Measurements from ENCODE around the gene SARDH. TPM values are rescaled to one million over a fixed set of nuclear protein-coding genes. Genes with fewer than 3 reads are reported as not detected.

The SARDH gene
- 4.5 TPM for polyA plus RNA-seq
- long read RNA-seq, donor 1, result 0 reads
- long read RNA-seq, donor 2, partial matches to known transcripts, result 0 of 2 reads
- long read RNA-seq, donor 2, other reads (novel, unspliced or antisense), result 0 of 2 reads
- long read RNA-seq, donor 3, result 0 reads
- long read RNA-seq, donor 4, result 0 reads
- long read RNA-seq, donor 5, partial matches to known transcripts, result 0 of 1 reads
- long read RNA-seq, donor 5, other reads (novel, unspliced or antisense), result 0 of 1 reads
- long read RNA-seq, donor 6, partial matches to known transcripts, result 0 of 1 reads
- long read RNA-seq, donor 6, other reads (novel, unspliced or antisense), result 0 of 1 reads
- long read RNA-seq, donor 7, result 0 reads
- long read RNA-seq, donor 8, partial matches to known transcripts, result 0 of 2 reads
- long read RNA-seq, donor 8, other reads (novel, unspliced or antisense), result 0 of 2 reads
- long read RNA-seq, donor 9, result 0 reads
- long read RNA-seq, donor 10, partial matches to known transcripts, result 0 of 2 reads
- long read RNA-seq, donor 10, other reads (novel, unspliced or antisense), result 0 of 2 reads
- long read RNA-seq, donor 11, result 0 reads

- peak; percentile 29 to 57 for DNase-seq
- Histone ChIP-seq H3K27ac (ENCODE audit: low read length) (no peak within 1 kb of the TSS), H3K36me3 (ENCODE audit: control insufficient read depth, insufficient read depth, low read length) (no peaks in the 10 kb centered on the region), H3K4me1 (ENCODE audit: control insufficient read depth, insufficient read depth, low read length) (peaks cover 37% of the 10 kb centered on the region), H3K9me3 (ENCODE audit: control insufficient read depth, low read depth, low read length) (no peaks in the 10 kb centered on the region), H3K27me3 (ENCODE audit: control insufficient read depth, insufficient read depth, low read length) (no peaks in the 10 kb centered on the region), H3K4me3 (ENCODE audit: low read length) (peak within 1 kb of the TSS; percentile 33)
- no CpG with 5 or more reads among the region's 25 CpGs for WGBS (ENCODE audit: insufficient coverage, low lambda C conversion rate)
Observed at GRCh38 chr9:133737774-133738639, at the start of gene SARDH. Gene SARDH (minus strand): TSS chr9:133738352. CDS start chr9:133734173, 4,179 bp downstream.

GRCh38 chr9:133787754-133788025, 49.5 kb upstream of the SARDH start:
- peak; percentile 12 to 48 for DNase-seq
- H3K4me1 ChIP-seq (ENCODE audit: control insufficient read depth, insufficient read depth, low read length), result peaks cover 40% of the 10 kb centered on the region
- peaks cover 64% of the 10 kb centered on the region for H3K36me3 ChIP-seq (ENCODE audit: control insufficient read depth, insufficient read depth, low read length)
- no peaks in the 10 kb centered on the region for H3K9me3 ChIP-seq (ENCODE audit: control insufficient read depth, low read depth, low read length)
- WGBS (ENCODE audit: insufficient coverage, low lambda C conversion rate), result no CpG with 5 or more reads among the region's 5 CpGs
- peak overlapping the region; percentile 98 for H3K27ac ChIP-seq (ENCODE audit: low read length)
- no peak overlapping the region for H3K4me3 ChIP-seq (ENCODE audit: low read length)
- no peaks in the 10 kb centered on the region for H3K27me3 ChIP-seq (ENCODE audit: control insufficient read depth, insufficient read depth, low read length)

GRCh38 chr9:133786907-133787753, 49.0 kb upstream of the SARDH start:
- no CpG with 5 or more reads among the region's 17 CpGs for WGBS (ENCODE audit: insufficient coverage, low lambda C conversion rate)
- no peak overlapping the region for H3K27ac ChIP-seq (ENCODE audit: low read length)
- peaks cover 65% of the 10 kb centered on the region for H3K36me3 ChIP-seq (ENCODE audit: control insufficient read depth, insufficient read depth, low read length)
- H3K27me3 ChIP-seq (ENCODE audit: control insufficient read depth, insufficient read depth, low read length), result no peaks in the 10 kb centered on the region
- no peak for DNase-seq
- no peak overlapping the region for H3K4me3 ChIP-seq (ENCODE audit: low read length)
- no peaks in the 10 kb centered on the region for H3K9me3 ChIP-seq (ENCODE audit: control insufficient read depth, low read depth, low read length)
- H3K4me1 ChIP-seq (ENCODE audit: control insufficient read depth, insufficient read depth, low read length), result peaks cover 40% of the 10 kb centered on the region

- Histone ChIP-seq H3K4me1 (ENCODE audit: control insufficient read depth, insufficient read depth, low read length) (peaks cover 40% of the 10 kb centered on the region), H3K4me3 (ENCODE audit: low read length) (no peak overlapping the region), H3K27ac (ENCODE audit: low read length) (no peak overlapping the region), H3K36me3 (ENCODE audit: control insufficient read depth, insufficient read depth, low read length) (peaks cover 61% of the 10 kb centered on the region), H3K27me3 (ENCODE audit: control insufficient read depth, insufficient read depth, low read length) (no peaks in the 10 kb centered on the region), H3K9me3 (ENCODE audit: control insufficient read depth, low read depth, low read length) (no peaks in the 10 kb centered on the region)
- no peak for DNase-seq
- WGBS (ENCODE audit: insufficient coverage, low lambda C conversion rate), result no CpG with 5 or more reads among the region's 11 CpGs
Observed at GRCh38 chr9:133786371-133786753, 48.2 kb upstream of the SARDH start.

- Histone ChIP-seq H3K4me1 (ENCODE audit: control insufficient read depth, insufficient read depth, low read length) (peaks cover 39% of the 10 kb centered on the region), H3K36me3 (ENCODE audit: control insufficient read depth, insufficient read depth, low read length) (peaks cover 62% of the 10 kb centered on the region), H3K27me3 (ENCODE audit: control insufficient read depth, insufficient read depth, low read length) (no peaks in the 10 kb centered on the region), H3K9me3 (ENCODE audit: control insufficient read depth, low read depth, low read length) (no peaks in the 10 kb centered on the region), H3K27ac (ENCODE audit: low read length) (no peak overlapping the region), H3K4me3 (ENCODE audit: low read length) (no peak overlapping the region)
- DNase-seq, result no peak
- no CpG with 5 or more reads among the region's 16 CpGs for WGBS (ENCODE audit: insufficient coverage, low lambda C conversion rate)
Observed at GRCh38 chr9:133785753-133786370, 47.7 kb upstream of the SARDH start.

- Histone ChIP-seq H3K36me3 (ENCODE audit: control insufficient read depth, insufficient read depth, low read length) (peaks cover 66% of the 10 kb centered on the region), H3K4me1 (ENCODE audit: control insufficient read depth, insufficient read depth, low read length) (peaks cover 30% of the 10 kb centered on the region), H3K4me3 (ENCODE audit: low read length) (no peak overlapping the region), H3K9me3 (ENCODE audit: control insufficient read depth, low read depth, low read length) (no peaks in the 10 kb centered on the region), H3K27ac (ENCODE audit: low read length) (no peak overlapping the region), H3K27me3 (ENCODE audit: control insufficient read depth, insufficient read depth, low read length) (no peaks in the 10 kb centered on the region)
- WGBS (ENCODE audit: insufficient coverage, low lambda C conversion rate), result no CpG with 5 or more reads among the region's 25 CpGs
- DNase-seq, result no peak
Observed at GRCh38 chr9:133784731-133785561, 46.8 kb upstream of the SARDH start.

- H3K27ac ChIP-seq (ENCODE audit: low read length), result no peak overlapping the region
- H3K27me3 ChIP-seq (ENCODE audit: control insufficient read depth, insufficient read depth, low read length), result no peaks in the 10 kb centered on the region
- WGBS (ENCODE audit: insufficient coverage, low lambda C conversion rate), result no CpG with 5 or more reads among the region's 13 CpGs
- DNase-seq, result no peak
- H3K36me3 ChIP-seq (ENCODE audit: control insufficient read depth, insufficient read depth, low read length), result peaks cover 77% of the 10 kb centered on the region
- H3K9me3 ChIP-seq (ENCODE audit: control insufficient read depth, low read depth, low read length), result no peaks in the 10 kb centered on the region
- H3K4me1 ChIP-seq (ENCODE audit: control insufficient read depth, insufficient read depth, low read length), result peaks cover 14% of the 10 kb centered on the region
- no peak overlapping the region for H3K4me3 ChIP-seq (ENCODE audit: low read length)
Observed at GRCh38 chr9:133783331-133783731, 45.2 kb upstream of the SARDH start.

GRCh38 chr9:133782157-133783130, 44.3 kb upstream of the SARDH start:
- no peak overlapping the region for H3K4me3 ChIP-seq (ENCODE audit: low read length)
- H3K36me3 ChIP-seq (ENCODE audit: control insufficient read depth, insufficient read depth, low read length), result peaks cover 83% of the 10 kb centered on the region
- 100% methylated on average over 1 of the region's 16 CpGs for WGBS (ENCODE audit: insufficient coverage, low lambda C conversion rate)
- DNase-seq, result peak; percentile 55 to 61
- H3K4me1 ChIP-seq (ENCODE audit: control insufficient read depth, insufficient read depth, low read length), result peaks cover 6% of the 10 kb centered on the region
- no peaks in the 10 kb centered on the region for H3K9me3 ChIP-seq (ENCODE audit: control insufficient read depth, low read depth, low read length)
- H3K27ac ChIP-seq (ENCODE audit: low read length), result no peak overlapping the region
- H3K27me3 ChIP-seq (ENCODE audit: control insufficient read depth, insufficient read depth, low read length), result no peaks in the 10 kb centered on the region
